Upper lobe of left lung (tissue), 6 donors: ENCODE results near the gene RXYLT1. TPM values are rescaled to one million over a fixed set of nuclear protein-coding genes. Genes with fewer than 3 reads are reported as not detected.

Source experiments
- ATAC-seq, 2 donors: fragments of 200-7000 bp; cut with Tn5 transposase; one replicate each; pipeline ENCODE4 v1.9.1; 2022; ENCODE audit warnings: mild to moderate bottlenecking in 2 of 2, moderate library complexity in 2 of 2; ENCODE audit not compliant: low FRiP score in 2 of 2
- DNase-seq, 2 donors: peaks; one replicate each; pipeline ENCODE4 v3.0.0-alpha.2; 2019 to 2020
- H3K27ac ChIP-seq, 4 donors: fragments of 200-600 bp; sonication (generic); one replicate each; pipeline ENCODE4 v1.5.1; 2016 to 2019
- H3K27me3 ChIP-seq, 4 donors: fragments of 200-600 bp; sonication (generic); one replicate each; pipeline ENCODE4 v1.5.1; 2017 to 2019
- H3K36me3 ChIP-seq, 4 donors: fragments of 200-600 bp; sonication (generic); one replicate each; pipeline ENCODE4 v1.5.1; 2016 to 2019
- H3K4me1 ChIP-seq, 4 donors: fragments of 200-600 bp; sonication (generic); one replicate each; pipeline ENCODE4 v1.5.1; 2018 to 2019
- H3K4me3 ChIP-seq, 4 donors: fragments of 200-600 bp; sonication (generic); one replicate each; pipeline ENCODE4 v1.5.1; 2017 to 2019; ENCODE audit warnings: mild to moderate bottlenecking in 2 of 4, moderate library complexity in 1 of 4
- H3K9me3 ChIP-seq, 4 donors: fragments of 200-600 bp; sonication (generic); one replicate each; pipeline ENCODE4 v1.5.1; 2018 to 2019
- EP300 ChIP-seq, 4 donors: sonication (generic); formaldehyde crosslinking; IDR thresholded peaks; one replicate each; pipeline ENCODE4 v1.5.1; 2017; ENCODE audit warnings: antibody characterized with exemption in 4 of 4, control low read depth in 2 of 4
- POLR2A ChIP-seq, 4 donors: fragments of 450-650 bp; IDR thresholded peaks; one replicate each; pipeline ENCODE4 v1.5.1; 2016 to 2017; ENCODE audit warnings: antibody characterized with exemption in 4 of 4, mild to moderate bottlenecking in 2 of 4
- POLR2AphosphoS5 ChIP-seq, 2 donors: sonication (generic); formaldehyde crosslinking; IDR thresholded peaks; one replicate each; pipeline ENCODE4 v1.5.1; 2017; ENCODE audit warnings: antibody characterized with exemption in 2 of 2
- WGBS, 2 donors: methylation state at CpG; one replicate each; pipeline ENCODE4 v1.1.5; 2017 to 2018; 5-methylcytosine and 5-hydroxymethylcytosine counted together
- total RNA-seq, 6 donors: library from RNA; depleted of rRNA in 4 of 6; stranded (reverse); fragments of >200 nt in 4 of 6; gene quantifications; one replicate each; pipeline versions ENCODE4 v1.1.0 to v1.2.1, GENCODE V29; 2016 to 2021
- TF ChIP-seq, protein P1 (sequence below), 6 experiments: fragments of 450-650 bp in 4 of 6; fragments of 200-600 bp in 2 of 6; sonication (generic) in 2 of 6; IDR thresholded peaks; one replicate each; pipeline ENCODE4 v1.5.1; 2016 to 2019; ENCODE audit warnings: antibody characterized with exemption in 6 of 6
- donor health status: DM: no; HTN: no; CAD: no; lungs with moderate emphysema.
- donor health status: DM: no; HTN: yes; CAD: no; lungs with severe emphysema.

The RXYLT1 gene
- total RNA-seq, 6 donors from 2014 or later = 5.2 to 15.4 (median 12.6) TPM

DNA sequence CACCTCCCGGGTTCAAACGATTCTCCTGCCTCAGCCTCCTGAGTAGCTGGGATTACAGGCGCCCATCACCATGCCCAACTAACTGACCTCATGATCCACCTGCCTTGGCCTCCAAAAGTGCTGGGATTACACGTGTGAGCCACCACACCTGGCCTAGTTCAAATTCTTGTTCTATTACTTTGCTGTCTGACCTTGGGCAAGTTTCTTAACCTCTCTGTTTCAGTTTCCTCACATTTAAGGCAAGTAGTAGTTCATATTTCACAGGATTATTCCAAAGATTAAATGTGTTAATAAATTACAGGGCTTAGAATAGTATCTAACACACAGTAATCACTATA is 10.9 kb downstream of the RXYLT1 start:
- Histone ChIP-seq H3K27ac (no peak overlapping the region), H3K36me3 (peaks cover 5 to 30% (median 12%) of the 10 kb centered on the region in 4 donors), H3K4me3 (no peak overlapping the region), H3K9me3 (no peaks in the 10 kb centered on the region), H3K27me3 (no peaks in the 10 kb centered on the region), H3K4me1 (no peaks in the 10 kb centered on the region)
- ATAC-seq (no peak), DNase-seq (no peak)
- WGBS, 2 donors = 96 to 100% methylated on average over 4 of the region's 4 CpGs
- no peak for TF ChIP-seq POLR2A (IDR thresholded peaks at IDR 0.05)
- TF ChIP-seq, protein P1, sequence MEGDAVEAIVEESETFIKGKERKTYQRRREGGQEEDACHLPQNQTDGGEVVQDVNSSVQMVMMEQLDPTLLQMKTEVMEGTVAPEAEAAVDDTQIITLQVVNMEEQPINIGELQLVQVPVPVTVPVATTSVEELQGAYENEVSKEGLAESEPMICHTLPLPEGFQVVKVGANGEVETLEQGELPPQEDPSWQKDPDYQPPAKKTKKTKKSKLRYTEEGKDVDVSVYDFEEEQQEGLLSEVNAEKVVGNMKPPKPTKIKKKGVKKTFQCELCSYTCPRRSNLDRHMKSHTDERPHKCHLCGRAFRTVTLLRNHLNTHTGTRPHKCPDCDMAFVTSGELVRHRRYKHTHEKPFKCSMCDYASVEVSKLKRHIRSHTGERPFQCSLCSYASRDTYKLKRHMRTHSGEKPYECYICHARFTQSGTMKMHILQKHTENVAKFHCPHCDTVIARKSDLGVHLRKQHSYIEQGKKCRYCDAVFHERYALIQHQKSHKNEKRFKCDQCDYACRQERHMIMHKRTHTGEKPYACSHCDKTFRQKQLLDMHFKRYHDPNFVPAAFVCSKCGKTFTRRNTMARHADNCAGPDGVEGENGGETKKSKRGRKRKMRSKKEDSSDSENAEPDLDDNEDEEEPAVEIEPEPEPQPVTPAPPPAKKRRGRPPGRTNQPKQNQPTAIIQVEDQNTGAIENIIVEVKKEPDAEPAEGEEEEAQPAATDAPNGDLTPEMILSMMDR (IDR thresholded peaks at IDR 0.05) = no peak

DNA sequence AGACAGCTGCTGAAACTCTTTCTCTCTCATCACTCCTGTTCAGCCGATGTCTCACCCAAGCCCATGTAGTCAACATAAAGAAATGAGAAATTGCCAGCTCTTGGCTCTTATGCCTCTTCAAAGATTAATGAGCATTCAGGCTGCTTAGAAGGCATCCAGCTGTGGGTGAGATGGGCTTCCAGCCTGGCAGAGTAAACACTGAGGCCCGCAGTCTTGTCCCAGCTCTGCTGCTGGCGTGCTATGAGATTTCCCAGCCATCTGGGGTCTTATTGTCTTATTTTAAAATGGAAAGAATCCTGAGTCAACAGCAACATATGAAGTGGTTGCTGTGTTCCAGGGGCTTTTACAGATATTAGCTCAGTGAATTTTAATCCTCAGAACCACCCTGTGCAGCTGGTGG is 12.6 kb downstream of the RXYLT1 start:
- Histone ChIP-seq H3K36me3 (peaks cover 5 to 21% (median 7%) of the 10 kb centered on the region in 4 donors), H3K4me3 (no peak overlapping the region), H3K27ac (no peak overlapping the region), H3K9me3 (no peaks in the 10 kb centered on the region), H3K27me3 (no peaks in the 10 kb centered on the region), H3K4me1 (no peaks in the 10 kb centered on the region)
- ATAC-seq = no peak
- TF ChIP-seq EP300 (IDR thresholded peaks at IDR 0.05) = no peak
- TF ChIP-seq POLR2AphosphoS5 (IDR thresholded peaks at IDR 0.05) = no peak
- TF ChIP-seq, protein P1 (IDR thresholded peaks at IDR 0.05) = no peak
- no peak for TF ChIP-seq POLR2A (IDR thresholded peaks at IDR 0.05)
- DNase-seq = no peak
- WGBS, 2 donors = 83 to 84% methylated on average over 3 of the region's 3 CpGs

- TF ChIP-seq, protein P1 (IDR thresholded peaks at IDR 0.05) = no peak
- TF ChIP-seq EP300 (IDR thresholded peaks at IDR 0.05) (no peak), POLR2A (IDR thresholded peaks at IDR 0.05) (no peak), POLR2AphosphoS5 (IDR thresholded peaks at IDR 0.05) (no peak)
- Histone ChIP-seq H3K4me1 (no peaks in the 10 kb centered on the region), H3K27me3 (no peaks in the 10 kb centered on the region), H3K36me3 (peaks cover 0 to 10% (median 6%) of the 10 kb centered on the region in 4 donors), H3K27ac (no peak overlapping the region), H3K4me3 (no peak overlapping the region), H3K9me3 (no peaks in the 10 kb centered on the region)
- WGBS, 2 donors = 88 to 89% methylated on average over 10 of the region's 10 CpGs
- ATAC-seq (no peak), DNase-seq (no peak)
Observed at GRCh38 chr12:63795032-63795687, 15.5 kb downstream of the RXYLT1 start.

GRCh38 chr12:63795944-63796343 is 16.2 kb downstream of the RXYLT1 start:
- DNase-seq = no peak
- H3K27me3 ChIP-seq = no peaks in the 10 kb centered on the region
- H3K36me3 ChIP-seq = peaks cover 0 to 3% (median 0%) of the 10 kb centered on the region in 4 donors
- TF ChIP-seq POLR2A (IDR thresholded peaks at IDR 0.05) (no peak), EP300 (IDR thresholded peaks at IDR 0.05) (no peak), POLR2AphosphoS5 (IDR thresholded peaks at IDR 0.05) (no peak)
- TF ChIP-seq, protein P1 (IDR thresholded peaks at IDR 0.05) = no peak
- no peaks in the 10 kb centered on the region for H3K9me3 ChIP-seq
- no peak overlapping the region for H3K4me3 ChIP-seq
- H3K27ac ChIP-seq = no peak overlapping the region
- 92 to 97% methylated on average over 6 of the region's 6 CpGs for WGBS, 2 donors
- no peak for ATAC-seq
- no peaks in the 10 kb centered on the region for H3K4me1 ChIP-seq

DNA sequence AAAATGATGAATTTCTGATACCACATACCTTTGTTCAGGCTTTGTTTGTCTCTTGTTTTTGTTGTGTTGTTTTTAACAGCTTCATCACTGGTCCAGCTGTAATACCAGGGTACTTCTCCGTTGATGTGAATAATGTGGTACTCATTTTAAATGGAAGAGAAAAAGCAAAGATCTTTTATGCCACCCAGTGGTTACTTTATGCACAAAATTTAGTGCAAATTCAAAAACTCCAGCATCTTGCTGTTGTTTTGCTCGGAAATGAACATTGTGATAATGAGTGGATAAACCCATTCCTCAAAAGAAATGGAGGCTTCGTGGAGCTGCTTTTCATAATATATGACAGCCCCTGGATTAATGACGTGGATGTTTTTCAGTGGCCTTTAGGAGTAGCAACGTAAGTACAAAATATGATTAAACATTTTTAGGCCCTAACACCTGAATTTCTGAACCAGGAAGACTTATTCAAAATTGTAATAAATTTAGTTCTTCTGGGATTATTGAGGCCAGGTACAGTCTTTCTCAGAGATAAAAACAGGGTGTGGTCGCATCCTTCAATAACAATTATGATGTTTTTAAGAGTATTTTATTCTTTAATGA is 22.4 kb downstream of the RXYLT1 start:
- no peak for TF ChIP-seq EP300 (IDR thresholded peaks at IDR 0.05)
- TF ChIP-seq POLR2A (IDR thresholded peaks at IDR 0.05) = no peak
- TF ChIP-seq POLR2AphosphoS5 (IDR thresholded peaks at IDR 0.05) = no peak
- TF ChIP-seq, protein P1 (IDR thresholded peaks at IDR 0.05) = peak in 5 of 6 experiments; percentile 10 to 56 (median 32)

More for the DNA sequence above, 22.4 kb downstream of the RXYLT1 start:
- WGBS, 2 donors = 66 to 67% methylated on average over 6 of the region's 6 CpGs
- no peak for ATAC-seq
- no peak for DNase-seq
- no peaks in the 10 kb centered on the region for H3K9me3 ChIP-seq
- H3K27ac ChIP-seq = no peak overlapping the region
- no peak overlapping the region for H3K4me3 ChIP-seq
- peaks cover 0 to 2% (median 0%) of the 10 kb centered on the region in 4 donors for H3K4me1 ChIP-seq
- no peaks in the 10 kb centered on the region for H3K27me3 ChIP-seq
- H3K36me3 ChIP-seq = peaks cover 0 to under 1% (median 0%) of the 10 kb centered on the region in 4 donors
